ENCODE results near the gene ALCAM.

DNA sequence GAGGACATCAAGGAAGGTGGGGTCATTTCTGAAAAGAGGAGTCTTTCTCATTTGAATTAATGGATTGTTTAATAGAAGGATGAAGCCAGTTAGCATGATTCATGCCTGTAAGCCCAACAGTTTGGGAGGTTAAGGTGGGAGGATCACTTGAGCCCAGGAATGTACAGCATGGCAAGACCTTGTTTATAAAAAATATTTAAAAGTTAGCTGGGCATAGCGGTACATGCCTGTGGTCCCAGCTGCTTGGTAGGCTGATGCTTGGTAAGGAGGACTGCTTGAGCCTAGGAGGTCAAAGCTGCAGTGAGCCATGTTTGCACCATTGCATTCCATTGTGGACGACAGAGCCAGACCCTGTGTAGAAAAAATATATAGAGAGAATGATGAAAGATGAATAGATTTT, 165.5 kb downstream of the ALCAM start:
- TF ChIP-seq, protein P1, sequence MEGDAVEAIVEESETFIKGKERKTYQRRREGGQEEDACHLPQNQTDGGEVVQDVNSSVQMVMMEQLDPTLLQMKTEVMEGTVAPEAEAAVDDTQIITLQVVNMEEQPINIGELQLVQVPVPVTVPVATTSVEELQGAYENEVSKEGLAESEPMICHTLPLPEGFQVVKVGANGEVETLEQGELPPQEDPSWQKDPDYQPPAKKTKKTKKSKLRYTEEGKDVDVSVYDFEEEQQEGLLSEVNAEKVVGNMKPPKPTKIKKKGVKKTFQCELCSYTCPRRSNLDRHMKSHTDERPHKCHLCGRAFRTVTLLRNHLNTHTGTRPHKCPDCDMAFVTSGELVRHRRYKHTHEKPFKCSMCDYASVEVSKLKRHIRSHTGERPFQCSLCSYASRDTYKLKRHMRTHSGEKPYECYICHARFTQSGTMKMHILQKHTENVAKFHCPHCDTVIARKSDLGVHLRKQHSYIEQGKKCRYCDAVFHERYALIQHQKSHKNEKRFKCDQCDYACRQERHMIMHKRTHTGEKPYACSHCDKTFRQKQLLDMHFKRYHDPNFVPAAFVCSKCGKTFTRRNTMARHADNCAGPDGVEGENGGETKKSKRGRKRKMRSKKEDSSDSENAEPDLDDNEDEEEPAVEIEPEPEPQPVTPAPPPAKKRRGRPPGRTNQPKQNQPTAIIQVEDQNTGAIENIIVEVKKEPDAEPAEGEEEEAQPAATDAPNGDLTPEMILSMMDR (conservative IDR thresholded peaks at IDR 0.05; ENCODE audit: low read length), result no peak
- no peak for TF ChIP-seq EZH2phosphoT487 (IDR thresholded peaks at IDR 0.05; ENCODE audit: borderline replicate concordance, low read depth, low read length)

Measured in OCI-LY7 (cell line).